Muscle of back (tissue), 13 donors: ENCODE data around the gene DEXI. TPM values are rescaled to one million over a fixed set of nuclear protein-coding genes. Genes with fewer than 3 reads are reported as not detected.

Experiments used
- DNase-seq, 3 donors: peaks; one replicate each; pipeline versions ENCODE4 v3.0.0 to v3.0.0-alpha.2; 2013
- long read RNA-seq, 9 donors: transcript quantifications; one replicate each; lab custom pipeline, GENCODE V29; 2026
- polyA plus RNA-seq, 10 donors: library from polyadenylated mRNA; unstranded; fragments of 120-200 nt; gene quantifications; one replicate each; pipeline ENCODE4 v1.2.1, GENCODE V29; 2013; ENCODE audit not compliant: insufficient read length in 10 of 10

The DEXI gene
- polyA plus RNA-seq: 10 to 100 TPM; 44.4 to 55.8 (median 50.6) TPM
- long read RNA-seq, donor 1, full-length matches to known transcripts: 27 of 27 reads
- long read RNA-seq, donor 1, partial matches to known transcripts: 0 of 27 reads
- long read RNA-seq, donor 1, other reads (novel, unspliced or antisense): 0 of 27 reads
- long read RNA-seq, donor 2, full-length matches to known transcripts: 27 of 27 reads
- long read RNA-seq, donor 2, partial matches to known transcripts: 0 of 27 reads
- long read RNA-seq, donor 2, other reads (novel, unspliced or antisense): 0 of 27 reads
- long read RNA-seq, donor 3: 0 reads
- long read RNA-seq, donor 4, full-length matches to known transcripts: 25 of 25 reads
- long read RNA-seq, donor 4, partial matches to known transcripts: 0 of 25 reads
- long read RNA-seq, donor 4, other reads (novel, unspliced or antisense): 0 of 25 reads
- long read RNA-seq, donor 5, full-length matches to known transcripts: 40 of 40 reads
- long read RNA-seq, donor 5, partial matches to known transcripts: 0 of 40 reads
- long read RNA-seq, donor 5, other reads (novel, unspliced or antisense): 0 of 40 reads
- long read RNA-seq, donor 6, full-length matches to known transcripts: 26 of 26 reads
- long read RNA-seq, donor 6, partial matches to known transcripts: 0 of 26 reads
- long read RNA-seq, donor 6, other reads (novel, unspliced or antisense): 0 of 26 reads
- long read RNA-seq, donor 7, full-length matches to known transcripts: 19 of 19 reads
- long read RNA-seq, donor 7, partial matches to known transcripts: 0 of 19 reads
- long read RNA-seq, donor 7, other reads (novel, unspliced or antisense): 0 of 19 reads
- long read RNA-seq, donor 8, full-length matches to known transcripts: 25 of 39 reads
- long read RNA-seq, donor 8, partial matches to known transcripts: 14 of 39 reads
- long read RNA-seq, donor 8, other reads (novel, unspliced or antisense): 0 of 39 reads
- long read RNA-seq, donor 9, full-length matches to known transcripts: 5 of 5 reads
- long read RNA-seq, donor 9, partial matches to known transcripts: 0 of 5 reads
- long read RNA-seq, donor 9, other reads (novel, unspliced or antisense): 0 of 5 reads

DNA sequence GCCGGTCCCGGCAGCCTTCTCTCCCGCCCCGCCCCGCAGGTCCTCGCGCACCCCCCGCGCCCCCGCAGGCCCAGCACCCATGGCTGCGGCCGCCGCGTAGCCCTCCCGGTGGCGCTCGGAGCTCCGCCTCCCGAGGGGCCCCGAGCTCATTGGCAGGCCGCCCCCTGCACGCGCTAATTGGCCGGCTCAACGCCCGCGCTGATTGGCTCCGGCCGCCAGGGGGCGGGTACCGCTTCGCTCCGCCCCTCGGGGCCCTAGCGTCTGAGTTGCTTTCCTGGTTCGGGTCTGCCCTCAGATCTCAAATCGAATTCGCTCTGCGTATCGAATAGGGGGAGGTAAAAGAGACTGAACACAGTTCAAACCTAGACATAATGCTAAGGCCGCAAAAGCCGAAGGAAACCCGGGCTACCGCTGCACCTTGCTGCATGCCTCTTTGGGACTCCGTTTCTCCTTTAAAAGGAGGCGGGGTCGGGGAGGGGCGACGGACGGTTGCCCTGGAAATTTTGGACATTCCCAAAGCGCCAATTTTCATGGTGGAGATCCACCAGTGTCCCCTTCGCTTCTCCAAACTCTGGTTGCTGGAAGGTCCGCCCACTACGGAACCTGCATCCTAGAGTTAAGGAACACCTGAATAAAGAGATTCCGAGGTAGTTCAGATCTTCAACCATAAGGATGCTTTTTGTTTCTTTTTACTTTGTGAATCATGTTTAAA lies at the start of gene DEXI:
Gene DEXI (minus strand): TSS at position 117 of the 712 bp plus-strand sequence. CDS start 463 bp downstream, outside the sequence.
- DNase-seq: peak; percentile 90 to 95 (median 93)

- DNase-seq: no peak
Observed at GRCh38 chr16:10990378-10990777, 48.1 kb upstream of the DEXI start.

DNA sequence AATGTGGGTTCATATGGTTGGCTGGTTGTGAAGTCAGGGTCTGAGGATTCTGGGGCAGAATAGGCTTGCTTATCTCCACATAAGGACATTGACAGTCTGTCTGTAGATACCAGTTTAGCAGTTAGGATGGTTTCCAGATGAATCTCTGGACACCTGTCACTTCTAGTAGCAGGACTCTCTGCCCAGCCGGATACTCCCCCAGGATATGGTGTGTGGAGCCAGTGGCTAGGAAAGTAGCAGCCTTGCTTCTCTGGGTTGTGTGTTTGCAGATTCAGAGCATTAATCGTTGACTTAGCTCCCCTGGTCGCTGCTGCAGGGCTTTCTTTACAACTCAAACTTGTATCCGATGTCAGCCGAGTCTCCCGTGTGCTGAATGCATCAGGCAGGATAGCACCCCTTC lies 47.3 kb upstream of the DEXI start:
- DNase-seq: no peak

GRCh38 chr16:10988879-10989278 lies 46.6 kb upstream of the DEXI start:
- no peak for DNase-seq

- DNase-seq: no peak
Observed at GRCh38 chr16:10988164-10988803, 46.0 kb upstream of the DEXI start.

DNA sequence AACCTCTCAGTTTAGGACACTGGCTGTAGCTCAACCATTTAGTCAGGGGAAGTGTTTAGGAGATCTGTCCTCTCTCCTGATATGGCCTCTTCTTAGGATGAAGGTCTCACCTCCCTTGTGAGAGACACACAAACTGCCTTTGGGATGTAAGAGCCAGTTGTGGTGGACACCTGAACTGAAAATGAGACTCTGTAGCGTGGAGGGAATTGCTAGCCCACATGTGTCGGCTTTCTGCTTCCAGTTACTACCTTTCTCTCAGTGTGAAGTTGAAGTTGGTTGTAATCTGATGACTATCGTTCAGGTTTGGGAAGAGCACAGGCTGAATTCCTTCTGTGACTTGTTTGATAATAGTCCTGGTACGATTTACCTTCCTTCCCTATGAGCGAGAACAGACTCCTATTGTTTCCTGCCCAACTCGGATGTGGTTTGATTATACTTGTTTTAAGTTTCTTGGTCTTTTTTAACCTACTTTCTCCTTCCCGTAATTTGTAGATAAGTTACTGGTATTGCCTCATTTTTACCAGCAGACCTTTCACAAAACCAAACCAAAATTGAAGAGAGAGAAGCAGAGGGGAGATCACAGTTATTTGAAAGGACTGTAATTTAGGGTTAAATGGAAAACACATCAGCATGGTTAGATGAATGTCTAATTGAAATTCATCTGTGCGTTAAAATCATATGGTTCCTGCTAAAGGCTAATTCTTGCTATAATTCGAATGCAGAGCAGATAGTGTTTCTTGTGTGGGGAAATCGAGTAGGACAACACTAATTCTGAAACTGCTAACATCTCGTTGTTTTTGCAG lies 45.3 kb upstream of the DEXI start:
- no peak for DNase-seq

- peak in 2 of 3 donors; percentile 47 to 72 for DNase-seq
Observed at GRCh38 chr16:10984509-10984908, 42.2 kb upstream of the DEXI start.

DNA sequence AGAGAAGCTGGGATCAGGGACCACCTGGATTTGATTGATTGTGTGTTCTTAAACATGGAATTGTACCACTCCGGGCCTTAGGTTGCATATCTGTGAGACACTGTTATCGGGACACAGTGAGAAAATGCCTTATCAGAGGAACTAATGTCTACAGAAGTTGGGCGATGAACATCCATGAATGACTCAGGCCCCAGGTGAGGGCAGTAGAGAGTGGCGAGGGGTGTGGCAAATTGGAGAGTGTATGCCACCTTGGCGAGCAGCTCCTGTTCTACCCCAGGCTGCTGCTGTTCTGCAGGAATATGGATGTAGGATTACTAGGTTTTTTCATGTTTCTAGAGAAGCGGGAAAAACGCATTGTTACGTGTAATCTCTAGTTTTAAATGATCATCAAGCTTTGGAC lies 40.9 kb upstream of the DEXI start:
- no peak for DNase-seq

GRCh38 chr16:10982465-10983150 lies 40.3 kb upstream of the DEXI start:
- DNase-seq: peak in 2 of 3 donors; percentile 78 to 87

DNA sequence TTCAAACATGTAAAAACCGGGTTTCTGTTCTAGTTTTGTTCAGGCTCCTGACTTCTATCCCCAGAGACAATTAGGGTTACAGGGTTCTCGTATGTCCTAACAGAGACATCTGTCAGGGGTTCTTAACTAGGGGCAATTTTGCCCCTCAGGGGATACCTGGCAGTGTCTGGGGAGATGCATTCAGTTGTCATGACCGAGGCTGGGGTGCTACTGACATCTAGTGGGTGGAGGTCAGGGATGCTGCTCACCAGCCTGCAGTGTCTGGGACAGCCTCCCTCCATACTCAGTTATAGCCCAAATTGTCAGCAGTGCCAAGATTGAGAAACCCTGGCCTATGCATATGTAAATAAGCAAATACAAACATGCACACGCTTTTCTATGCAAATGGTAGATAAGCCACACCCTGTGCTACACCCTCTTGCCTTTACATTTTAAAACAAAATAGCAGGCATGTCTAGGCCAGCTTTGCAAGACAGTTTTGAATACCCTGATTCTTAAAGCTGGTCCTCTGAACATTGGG lies 39.5 kb upstream of the DEXI start:
- DNase-seq: peak in 1 of 3 donors; percentile 51

DNA sequence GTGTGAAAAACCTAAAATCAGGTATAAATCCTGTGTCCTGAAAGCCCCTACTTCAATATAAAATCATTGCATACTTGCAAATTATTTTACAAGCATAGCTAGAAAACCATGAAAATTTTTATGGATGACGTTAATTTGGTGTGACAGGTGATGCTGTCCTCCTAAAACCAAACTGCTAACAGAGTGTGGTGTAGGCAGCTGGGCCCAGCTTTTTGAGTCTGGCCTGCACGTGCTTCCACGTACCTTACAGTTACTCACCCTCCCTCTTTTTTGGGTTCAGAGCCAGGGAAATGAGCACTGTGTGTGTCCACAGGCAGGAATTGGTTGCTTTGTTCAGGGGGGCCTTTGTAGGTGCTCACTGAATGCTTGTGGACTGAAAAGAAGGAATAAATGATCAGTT lies 38.5 kb upstream of the DEXI start:
- peak in 1 of 3 donors; percentile 56 for DNase-seq

- DNase-seq: peak; percentile 60 to 90 (median 84)
Observed at GRCh38 chr16:10979717-10980601, 37.7 kb upstream of the DEXI start.

DNA sequence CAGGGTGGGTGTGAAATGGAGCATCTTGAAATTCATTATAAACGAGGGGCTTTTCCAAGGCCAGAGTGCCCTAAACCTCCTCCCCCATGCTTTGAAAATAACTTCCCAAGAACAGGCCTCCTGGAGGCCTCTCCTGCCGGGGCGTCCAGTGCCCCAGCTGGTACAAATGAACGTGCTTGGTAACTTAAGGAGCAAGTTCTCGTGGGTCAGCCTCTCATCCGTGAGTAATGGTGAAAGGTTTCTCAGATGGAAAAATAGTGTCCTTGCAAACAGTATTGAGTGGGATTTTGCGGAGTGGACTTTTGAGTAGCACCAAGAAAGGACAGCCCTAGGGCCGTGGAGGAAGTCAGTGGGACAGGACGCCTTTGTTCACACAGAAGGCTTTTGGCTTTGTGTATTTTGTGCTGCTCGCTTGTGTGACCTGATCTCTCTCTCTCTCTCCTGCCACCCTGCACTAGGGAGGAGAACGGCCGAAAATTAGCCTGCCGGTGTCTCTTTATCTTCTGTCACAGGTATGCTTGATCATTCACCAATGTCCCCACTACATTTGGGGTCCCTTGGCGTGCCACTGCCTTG lies 36.7 kb upstream of the DEXI start:
- DNase-seq: no peak

DNA sequence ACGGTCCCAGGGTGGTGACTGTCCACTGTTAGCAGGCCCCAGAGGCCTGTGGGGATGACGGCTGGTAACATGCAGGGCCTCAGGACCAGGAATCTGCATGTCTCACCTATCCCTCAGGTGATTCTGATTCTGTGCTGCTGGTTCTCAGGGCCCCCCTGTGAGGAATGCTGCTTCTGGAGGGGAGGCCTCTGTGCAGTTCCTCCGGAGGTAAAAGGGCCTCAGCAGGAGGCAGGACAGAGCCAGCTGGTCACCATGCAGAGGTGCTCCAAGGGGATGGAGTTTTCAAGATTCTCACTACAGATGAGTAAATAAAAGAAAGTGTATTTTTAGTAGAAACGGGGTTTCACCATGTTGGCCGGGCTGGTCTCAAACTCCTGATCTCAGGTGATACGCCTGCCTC lies 35.9 kb upstream of the DEXI start:
- DNase-seq: no peak

GRCh38 chr16:10976634-10977033 lies 34.4 kb upstream of the DEXI start:
- no peak for DNase-seq

DNA sequence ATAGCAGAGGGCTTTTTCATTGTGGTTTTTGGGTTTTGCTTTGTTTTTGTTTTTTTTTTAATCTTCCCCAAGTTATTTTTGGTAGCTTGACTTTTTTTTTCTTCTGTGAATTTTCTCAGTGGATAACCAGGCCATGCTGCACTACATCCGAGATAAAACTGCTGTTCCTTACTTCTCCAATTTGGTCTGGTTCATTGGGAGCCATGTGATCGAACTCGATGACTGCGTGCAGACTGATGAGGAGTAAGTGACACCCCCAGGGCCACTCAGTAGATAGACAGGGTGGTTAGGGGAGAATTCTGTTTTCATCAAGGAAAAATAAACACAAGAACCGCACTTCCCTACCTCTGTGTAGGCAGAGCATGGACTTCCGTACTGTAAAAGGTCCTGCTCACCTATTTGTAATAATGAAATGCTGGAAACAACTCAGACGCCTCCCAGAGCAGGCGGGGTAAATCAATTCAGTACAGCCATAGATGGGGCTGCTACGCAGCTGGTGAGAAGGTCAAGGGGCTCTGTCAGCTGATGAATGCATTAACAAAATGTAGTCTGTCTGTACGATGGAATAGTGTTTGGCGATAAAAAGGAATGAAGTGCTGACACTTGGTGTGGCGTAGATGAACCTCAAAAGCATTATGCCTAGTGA lies 30.7 kb upstream of the DEXI start:
- DNase-seq: no peak

GRCh38 chr16:10972108-10972818 lies 30.0 kb upstream of the DEXI start:
- DNase-seq: no peak
